Left cardiac atrium (tissue), 4 donors: Measurements from ENCODE around the gene NOP9. TPM values are rescaled to one million over a fixed set of nuclear protein-coding genes. Genes with fewer than 3 reads are reported as not detected.
A peak's percentile ranks its signal among the peaks of the same experiment; 100 is the strongest.

Source experiments
- ATAC-seq, 2 donors: fragments of 200-7000 bp; cut with Tn5 transposase; one replicate each; pipeline ENCODE4 v1.9.1; 2020; ENCODE audit warnings: mild to moderate bottlenecking in 2 of 2, moderate library complexity in 2 of 2
- DNase-seq: peaks from one replicate; pipeline ENCODE4 v3.0.0-alpha.2; 2020
- intact Hi-C, 2 donors: fragments of 100-400 bp; cut with DNase I; formaldehyde crosslinking; loops; one replicate each; pipeline versions ENCODE4 v1.14.1 to v1.15.1; 2022 to 2023
- long read RNA-seq: library from polyadenylated mRNA; unstranded; transcript quantifications from one replicate; pipeline ENCODE4 v2.0.0, GENCODE V29; 2021
- total RNA-seq, 2 donors: library from RNA; stranded (reverse); fragmentation: NEBNext Ultra II Directional; extraction: Animal tissue kit (Norgen Biotek cat#: 25700); gene quantifications; one replicate each; pipeline ENCODE4 v1.2.1, GENCODE V29; 2021
- donor health status: DM: no; HTN: yes; CAD: no.
- donor health status: DM: no; HTN: yes; CAD: no; lungs with severe emphysema.
- donor health status: DM: yes; HTN: yes; CAD: no.
- donor health status: Dilated cardiomyopathy.

The NOP9 gene
- total RNA-seq, result 10 to 100 TPM; 17.5 to 21.7 TPM
- long read RNA-seq, result 0 reads

GRCh38 chr14:24299255-24300191 lies at the start of gene NOP9, which contains the start of gene DHRS1:
Gene NOP9, plus strand, starts transcription at chr14:24299850. Its CDS starts 105 bp downstream, at chr14:24299955.
Gene DHRS1, minus strand, starts transcription at chr14:24299780. Its CDS starts 674 bp downstream, at chr14:24299106.
- peak; percentile 92 for DNase-seq
- peak; percentile 91 to 95 for ATAC-seq
- intact Hi-C loops, result no loop called here

- intact Hi-C loops, result no loop called here
- ATAC-seq (no peak), DNase-seq (no peak)
These were observed 49.3 kb upstream of the NOP9 start for GRCh38 chr14:24250354-24250753.

GRCh38 chr14:24251880-24252288 lies 47.8 kb upstream of the NOP9 start:
- no peak for ATAC-seq

GRCh38 chr14:24252289-24253124 lies 47.1 kb upstream of the NOP9 start:
- intact Hi-C loops, result no loop called here
- DNase-seq (peak; percentile 7), ATAC-seq (no peak)

More at GRCh38 chr14:24251880-24252288, 47.8 kb upstream of the NOP9 start:
- no peak for DNase-seq
- intact Hi-C loops, result no loop called here

- DNase-seq (no peak), ATAC-seq (no peak)
- intact Hi-C loops, result no loop called here
These were observed 45.7 kb upstream of the NOP9 start for GRCh38 chr14:24253936-24254335.

- ATAC-seq, result no peak
- intact Hi-C loops, result no loop called here
These were observed 44.8 kb upstream of the NOP9 start for GRCh38 chr14:24254630-24255392.

GRCh38 chr14:24255438-24255837 lies 44.2 kb upstream of the NOP9 start:
- DNase-seq, result peak; percentile 17
- intact Hi-C loops, result no loop called here
- no peak for ATAC-seq

More at GRCh38 chr14:24254630-24255392, 44.8 kb upstream of the NOP9 start:
- peak; percentile 12 for DNase-seq

- no peak for ATAC-seq
- intact Hi-C loops, result no loop called here
- peak; percentile 15 for DNase-seq
These were observed 43.5 kb upstream of the NOP9 start for GRCh38 chr14:24255931-24256711.

- peak; percentile 18 for DNase-seq
- no peak for ATAC-seq
- intact Hi-C loops, result no loop called here
These were observed 42.7 kb upstream of the NOP9 start for GRCh38 chr14:24256960-24257359.

GRCh38 chr14:24258119-24258518 lies 41.5 kb upstream of the NOP9 start:
- intact Hi-C loops, result no loop called here
- ATAC-seq, result no peak
- DNase-seq, result peak; percentile 10

- intact Hi-C loops, result no loop called here
- ATAC-seq, result peak in 1 of 2 donors; percentile 4
- DNase-seq, result peak; percentile 15
These were observed 40.9 kb upstream of the NOP9 start for GRCh38 chr14:24258548-24259265.

GRCh38 chr14:24259282-24260025 lies 40.2 kb upstream of the NOP9 start:
- intact Hi-C loops, result no loop called here
- DNase-seq, result peak; percentile 38
- peak; percentile 21 to 31 for ATAC-seq

GRCh38 chr14:24260026-24260779 lies 39.4 kb upstream of the NOP9 start:
- DNase-seq (peak; percentile 12), ATAC-seq (no peak)
- intact Hi-C loops, result no loop called here

GRCh38 chr14:24260780-24261157 lies 38.9 kb upstream of the NOP9 start:
- ATAC-seq (no peak), DNase-seq (peak; percentile 3)
- intact Hi-C loops, result no loop called here

GRCh38 chr14:24261256-24261968 lies 38.2 kb upstream of the NOP9 start:
- intact Hi-C loops, result no loop called here
- DNase-seq (peak; percentile 21), ATAC-seq (peak in 1 of 2 donors; percentile 16)

- peak; percentile 17 for DNase-seq
- intact Hi-C loops, result no loop called here
- ATAC-seq, result no peak
These were observed 37.7 kb upstream of the NOP9 start for GRCh38 chr14:24261969-24262327.
